22Rv1 (cell line): ENCODE measurements around the gene SLC9A9.

Experiments
- CTCF ChIP-seq: fragments of 450-650 bp; IDR thresholded peaks from 2 replicates; pipeline ENCODE4 v1.5.1; 2017; ENCODE audit warnings: mild to moderate bottlenecking
- ZFX ChIP-seq: fragments of 450-650 bp; IDR thresholded peaks from 2 replicates; pipeline ENCODE4 v1.6.1; 2017; ENCODE audit warnings: antibody characterized with exemption, borderline replicate concordance

- no peak for TF ChIP-seq CTCF
- TF ChIP-seq ZFX = no peak
These were observed 445.7 kb downstream of the SLC9A9 start for GRCh38 chr3:143402602-143403001.
